Measurements from ENCODE around the gene JPT2.

- TF ChIP-seq POLR2A (IDR thresholded peaks at IDR 0.05; ENCODE audit: low read depth, low read length): no peak
- TF ChIP-seq TAF1 (IDR thresholded peaks at IDR 0.05; ENCODE audit: low read depth, low read length): no peak
- no peak for TF ChIP-seq SPI1 (IDR thresholded peaks at IDR 0.05; ENCODE audit: low read depth, low read length)
- no peak for TF ChIP-seq POLR2AphosphoS5 (IDR thresholded peaks at IDR 0.05; ENCODE audit: low read depth, low read length)
- no peak for TF ChIP-seq POU2F2 (IDR thresholded peaks at IDR 0.05; ENCODE audit: low read depth, low read length)
- no peak for TF ChIP-seq PAX5 (IDR thresholded peaks at IDR 0.05; ENCODE audit: insufficient read depth, low read length, severe bottlenecking)
These were observed 18.8 kb downstream of the JPT2 start for GRCh38 chr16:1696863-1697262.
